ENCODE data around the gene SHMT2. TPM values are rescaled to one million over a fixed set of nuclear protein-coding genes. Genes with fewer than 3 reads are reported as not detected.

The SHMT2 gene
- total RNA-seq (2022; extraction: Qiagen RNA extraction; ENCODE audit: low read depth): 127 to 135 TPM (median 131 TPM) in 5 replicates

DNA sequence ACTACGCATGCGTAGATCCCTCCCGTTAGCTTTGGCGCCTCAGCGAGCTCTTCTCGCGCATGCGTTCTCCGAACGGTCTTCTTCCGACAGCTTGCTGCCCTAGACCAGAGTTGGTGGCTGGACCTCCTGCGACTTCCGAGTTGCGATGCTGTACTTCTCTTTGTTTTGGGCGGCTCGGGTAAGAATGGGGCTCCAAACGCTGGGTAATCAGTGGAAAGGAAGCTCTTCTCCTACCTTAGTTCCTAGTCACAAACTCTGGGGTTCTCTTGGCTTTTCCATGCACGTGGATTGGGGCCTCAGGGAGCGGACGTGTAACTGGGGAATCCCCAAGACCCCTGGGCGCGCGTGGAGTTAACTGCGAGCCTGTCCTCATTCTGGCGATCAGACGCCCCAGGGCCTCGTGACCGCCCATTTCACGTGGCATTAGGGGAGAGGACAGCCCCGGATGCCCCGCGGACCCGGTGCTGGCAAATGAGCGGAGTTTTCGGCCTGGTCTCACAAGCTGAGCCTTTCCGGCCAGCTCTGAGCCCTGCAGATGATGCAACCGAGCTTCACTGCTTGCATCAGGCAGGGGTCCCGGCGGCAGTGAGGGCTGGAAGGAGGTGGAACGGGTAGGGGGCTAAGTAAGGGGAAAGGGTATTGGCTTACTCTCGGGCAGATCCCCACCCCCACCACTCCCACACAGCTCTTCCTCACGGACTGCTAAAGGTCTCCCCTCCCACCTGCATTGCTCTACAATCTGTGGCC is at the start of gene SHMT2:
Gene SHMT2 (plus strand): TSS at position 78 of the 747 bp plus-strand sequence. CDS start 68 bp downstream, at position 146.

DNA sequence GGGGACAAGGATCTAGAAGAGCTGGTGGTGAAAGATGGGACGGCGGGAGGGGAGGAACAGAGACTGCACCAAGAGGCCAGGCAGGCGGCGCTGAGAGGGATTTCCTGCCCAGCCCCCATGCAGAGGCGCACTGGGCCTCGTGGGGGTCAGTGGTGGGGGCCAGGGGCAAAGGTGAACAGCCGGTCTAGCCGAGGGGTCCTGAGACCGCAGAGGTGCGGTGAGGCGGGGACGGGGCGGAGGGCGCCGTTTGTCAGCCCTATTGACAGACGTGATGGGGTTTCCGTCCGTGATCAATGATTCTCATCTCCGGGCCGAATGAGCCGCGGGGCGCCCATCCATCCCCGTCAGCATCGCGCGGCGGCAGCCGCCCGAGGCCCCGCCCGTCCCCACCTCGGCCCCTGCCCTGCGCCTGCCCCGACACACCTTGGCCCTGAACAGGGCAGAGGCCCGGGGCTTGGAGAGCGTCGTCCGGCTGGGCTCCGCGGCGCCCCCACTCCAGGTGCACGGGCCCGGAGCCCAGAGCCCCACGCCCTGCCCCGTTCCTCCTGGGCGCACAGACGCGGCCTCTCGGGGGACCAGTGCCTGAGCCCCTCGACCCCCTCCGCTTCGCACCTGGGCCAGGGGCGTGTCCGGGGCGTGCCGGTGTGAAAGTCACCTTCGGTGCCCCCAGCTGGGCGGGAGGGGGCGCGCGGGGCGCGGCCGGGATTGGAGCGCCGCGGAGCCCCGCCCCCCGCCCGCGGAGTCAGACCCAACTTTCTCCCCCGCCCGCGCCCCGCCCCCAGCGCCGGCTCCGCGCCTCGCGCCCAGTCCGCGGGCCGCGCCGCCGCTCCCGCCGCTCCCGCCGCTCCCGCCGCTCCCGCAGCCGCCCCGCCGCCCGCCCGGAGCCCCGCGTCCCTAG is 13.2 kb upstream of the SHMT2 start, which contains the start of gene NXPH4:
Gene NXPH4 (plus strand): TSS at position 781 of the 898 bp plus-strand sequence. CDS start 176 bp downstream, outside the sequence.

DNA sequence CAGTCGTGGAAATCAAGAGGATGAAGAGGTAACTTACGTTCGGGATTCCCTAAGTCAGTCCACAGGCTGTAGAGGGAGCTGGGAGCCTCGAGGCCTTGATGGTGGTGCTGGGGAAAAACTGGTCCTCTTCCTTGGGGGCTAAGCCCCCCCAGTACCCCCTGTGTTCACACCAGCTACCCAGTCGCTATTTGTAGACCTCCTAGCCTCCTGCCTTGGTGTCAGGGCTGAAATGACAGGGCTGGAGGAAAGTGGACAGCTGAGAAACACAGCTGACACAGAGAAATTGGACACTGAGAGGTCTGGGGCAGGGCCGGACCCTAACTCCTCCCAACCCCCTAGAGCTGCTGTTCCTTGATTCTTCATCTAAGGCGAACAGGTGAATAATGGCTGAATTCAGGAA is 21.4 kb downstream of the SHMT2 start, which contains the start of gene STAC3:
Gene STAC3 (minus strand): TSS at position 232 of the 400 bp plus-strand sequence. CDS start 1,551 bp downstream, outside the sequence.

Other genes with a start within 250 kb of the SHMT2 start
- gene ZBTB39, start 223.2 kb upstream of the SHMT2 start, total RNA-seq (2022; extraction: Qiagen RNA extraction; ENCODE audit: low read depth): 4.5 to 5.8 TPM (median 5.5 TPM) in 5 replicates
- gene TAC3, start 213.2 kb upstream of the SHMT2 start, total RNA-seq (2022; extraction: Qiagen RNA extraction; ENCODE audit: low read depth): 0.18 to 0.31 TPM (median 0.24 TPM) in 3 of 5 replicates, not detected in the others
- 0.12 to 0.55 TPM (median 0.22 TPM) in 4 of 5 replicates, not detected in the other for gene MYO1A, start 179.6 kb upstream of the SHMT2 start, total RNA-seq (2022; extraction: Qiagen RNA extraction; ENCODE audit: low read depth)
- gene NEMP1, start 150.9 kb upstream of the SHMT2 start, total RNA-seq (2022; extraction: Qiagen RNA extraction; ENCODE audit: low read depth): 14.5 to 18.6 TPM (median 16.8 TPM) in 5 replicates
- 15.0 to 18.4 TPM (median 17.2 TPM) in 5 replicates for gene NAB2, start 140.6 kb upstream of the SHMT2 start, total RNA-seq (2022; extraction: Qiagen RNA extraction; ENCODE audit: low read depth)
- gene STAT6, start 118.3 kb upstream of the SHMT2 start, total RNA-seq (2022; extraction: Qiagen RNA extraction; ENCODE audit: low read depth): 47.6 to 60.8 TPM (median 48.7 TPM) in 5 replicates
- 18.5 to 27.8 TPM (median 20.2 TPM) in 5 replicates for gene LRP1, start 101.2 kb upstream of the SHMT2 start, total RNA-seq (2022; extraction: Qiagen RNA extraction; ENCODE audit: low read depth)
- not detected in 5 replicates for gene LRP1-AS, start 82.1 kb upstream of the SHMT2 start, total RNA-seq (2022; extraction: Qiagen RNA extraction; ENCODE audit: low read depth)
- 3.8 to 6.1 TPM (median 5.9 TPM) in 5 replicates for gene NXPH4, start 12.9 kb upstream of the SHMT2 start, total RNA-seq (2022; extraction: Qiagen RNA extraction; ENCODE audit: low read depth)
- 0.20 to 0.64 TPM (median 0.53 TPM) in 5 replicates for gene STAC3, start 21.5 kb downstream of the SHMT2 start, total RNA-seq (2022; extraction: Qiagen RNA extraction; ENCODE audit: low read depth)
- 8.2 to 11.6 TPM (median 10.1 TPM) in 5 replicates for gene R3HDM2, start 201.3 kb downstream of the SHMT2 start, total RNA-seq (2022; extraction: Qiagen RNA extraction; ENCODE audit: low read depth)
- 0.03 to 0.07 TPM in 2 of 5 replicates, not detected in the others for gene INHBC, start 205.1 kb downstream of the SHMT2 start, total RNA-seq (2022; extraction: Qiagen RNA extraction; ENCODE audit: low read depth)
- gene INHBE, start 225.6 kb downstream of the SHMT2 start, total RNA-seq (2022; extraction: Qiagen RNA extraction; ENCODE audit: low read depth): 0.07 to 0.20 TPM (median 0.13 TPM) in 4 of 5 replicates, not detected in the other
- 7.1 to 13.9 TPM (median 12.0 TPM) in 5 replicates for gene GLI1, start 230.1 kb downstream of the SHMT2 start, total RNA-seq (2022; extraction: Qiagen RNA extraction; ENCODE audit: low read depth)